BE2C (cell line): Measurements from ENCODE around the gene UBE2G2.

Experiments
- DNase-seq: peaks from one replicate; pipeline ENCODE4 v3.0.0-alpha.2; 2020
- H3K27me3 ChIP-seq: fragments of 250-450 bp; sonication (Bioruptor Pico); 2 replicates; pipeline ENCODE4 v1.5.1; 2020; ENCODE audit warnings: mild to moderate bottlenecking
- H3K36me3 ChIP-seq: fragments of 250-450 bp; sonication (Bioruptor Pico); 2 replicates; pipeline ENCODE4 v1.5.1; 2020; ENCODE audit warnings: mild to moderate bottlenecking
- H3K4me1 ChIP-seq: fragments of 250-450 bp; sonication (Bioruptor Pico); 2 replicates; pipeline ENCODE4 v1.5.1; 2020
- H3K4me3 ChIP-seq: 2 replicates; pipeline ENCODE4 v1.5.1; 2011; ENCODE audit warnings: low read depth, low read length
- H3K9me3 ChIP-seq: fragments of 250-450 bp; sonication (Bioruptor Pico); 2 replicates; pipeline ENCODE4 v1.5.1; 2020
- TF ChIP-seq, protein P1 (sequence below): IDR thresholded peaks from 2 replicates; pipeline ENCODE4 v1.5.1; 2012; ENCODE audit warnings: mild to moderate bottlenecking, low read depth, low read length

UBE2G2 gene

DNA sequence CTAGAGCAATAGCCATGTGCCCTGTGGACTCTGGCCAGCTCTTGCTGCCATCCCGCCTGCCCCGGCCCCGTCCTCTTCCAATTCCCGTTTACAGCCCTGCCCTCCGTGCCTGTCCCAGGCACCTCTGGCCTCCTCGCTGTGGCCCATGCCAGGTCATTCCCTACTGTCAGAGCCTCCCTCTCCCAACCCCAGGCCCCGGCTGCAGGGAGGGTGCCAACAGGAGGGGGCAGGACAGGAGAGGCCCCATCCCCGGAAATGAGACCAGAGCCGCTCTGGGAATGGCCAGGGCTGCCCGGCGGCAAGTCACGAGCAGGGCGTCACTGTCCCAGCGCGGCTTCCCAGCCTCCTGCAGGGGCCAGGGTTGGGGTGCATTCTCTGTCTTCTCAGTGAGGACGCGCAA, 66.8 kb downstream of the UBE2G2 start:
- Histone ChIP-seq H3K36me3 (no peaks in the 10 kb centered on the region), H3K9me3 (peaks cover 12% of the 10 kb centered on the region)
- TF ChIP-seq, protein P1, sequence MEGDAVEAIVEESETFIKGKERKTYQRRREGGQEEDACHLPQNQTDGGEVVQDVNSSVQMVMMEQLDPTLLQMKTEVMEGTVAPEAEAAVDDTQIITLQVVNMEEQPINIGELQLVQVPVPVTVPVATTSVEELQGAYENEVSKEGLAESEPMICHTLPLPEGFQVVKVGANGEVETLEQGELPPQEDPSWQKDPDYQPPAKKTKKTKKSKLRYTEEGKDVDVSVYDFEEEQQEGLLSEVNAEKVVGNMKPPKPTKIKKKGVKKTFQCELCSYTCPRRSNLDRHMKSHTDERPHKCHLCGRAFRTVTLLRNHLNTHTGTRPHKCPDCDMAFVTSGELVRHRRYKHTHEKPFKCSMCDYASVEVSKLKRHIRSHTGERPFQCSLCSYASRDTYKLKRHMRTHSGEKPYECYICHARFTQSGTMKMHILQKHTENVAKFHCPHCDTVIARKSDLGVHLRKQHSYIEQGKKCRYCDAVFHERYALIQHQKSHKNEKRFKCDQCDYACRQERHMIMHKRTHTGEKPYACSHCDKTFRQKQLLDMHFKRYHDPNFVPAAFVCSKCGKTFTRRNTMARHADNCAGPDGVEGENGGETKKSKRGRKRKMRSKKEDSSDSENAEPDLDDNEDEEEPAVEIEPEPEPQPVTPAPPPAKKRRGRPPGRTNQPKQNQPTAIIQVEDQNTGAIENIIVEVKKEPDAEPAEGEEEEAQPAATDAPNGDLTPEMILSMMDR: no peak

DNA sequence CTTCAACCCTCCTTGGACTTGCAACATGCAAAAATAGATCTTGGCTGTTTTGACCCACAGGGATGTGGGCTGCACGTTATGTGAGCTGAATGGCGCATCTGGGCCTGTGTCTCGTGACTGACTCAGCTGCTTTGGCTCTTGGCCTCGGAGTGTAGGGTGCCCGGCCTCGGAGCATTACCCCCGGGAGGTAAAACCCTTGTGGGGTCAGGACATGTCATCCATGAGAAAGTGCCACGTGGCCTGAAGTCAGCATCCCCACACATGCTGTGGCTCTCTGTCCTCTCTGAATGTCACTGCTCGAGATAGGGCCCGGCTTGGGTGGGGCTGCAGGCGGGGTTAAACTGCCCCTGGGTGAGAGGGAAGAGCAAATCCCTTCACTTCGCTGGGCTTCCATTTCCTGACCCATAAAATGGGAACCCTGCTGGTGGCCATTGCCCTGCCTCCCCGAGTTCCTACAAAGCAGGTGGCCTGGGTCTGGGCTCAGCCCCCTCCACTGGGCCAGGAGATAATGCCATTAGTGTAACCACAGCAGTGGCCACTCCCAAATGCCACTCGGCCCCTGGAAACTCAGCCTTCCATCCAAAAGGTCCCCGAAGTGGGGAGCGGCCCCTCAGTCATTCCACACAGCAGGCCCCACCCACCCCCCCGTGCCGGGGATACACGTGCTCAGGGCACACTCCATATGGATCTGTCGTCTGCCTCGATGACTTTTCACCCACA, 67.4 kb downstream of the UBE2G2 start:
- peaks cover 21% of the 10 kb centered on the region for H3K27me3 ChIP-seq
- H3K36me3 ChIP-seq: no peaks in the 10 kb centered on the region
- no peak overlapping the region for H3K4me3 ChIP-seq
- no peak for DNase-seq
- peaks cover 12% of the 10 kb centered on the region for H3K9me3 ChIP-seq
- H3K4me1 ChIP-seq: no peaks in the 10 kb centered on the region
- TF ChIP-seq, protein P1: no peak

More for the DNA sequence above, 66.8 kb downstream of the UBE2G2 start:
- no peaks in the 10 kb centered on the region for H3K4me1 ChIP-seq
- H3K4me3 ChIP-seq: no peak overlapping the region
- H3K27me3 ChIP-seq: peaks cover 15% of the 10 kb centered on the region
- DNase-seq: no peak

DNA sequence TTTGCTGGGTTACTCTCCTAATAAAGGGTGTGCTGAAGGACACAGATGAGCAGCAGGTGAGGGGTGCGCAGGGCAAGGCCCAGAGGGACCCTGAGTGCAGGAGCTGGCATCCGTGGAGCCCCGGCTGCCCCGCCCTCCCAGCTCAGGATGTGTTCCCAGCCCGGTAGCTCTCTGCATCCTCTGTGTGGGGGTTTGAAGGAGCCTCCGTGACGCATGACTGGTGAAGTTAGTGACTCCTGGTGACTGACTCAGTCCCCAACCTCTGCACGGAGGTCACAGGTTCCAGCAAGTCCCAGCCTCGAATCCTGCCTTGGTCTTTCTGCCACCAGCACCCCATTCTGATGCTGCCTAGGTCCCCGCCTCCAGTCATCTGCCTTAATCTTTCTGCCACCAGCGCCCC, 68.7 kb downstream of the UBE2G2 start:
- Histone ChIP-seq H3K9me3 (peaks cover 5% of the 10 kb centered on the region), H3K36me3 (no peaks in the 10 kb centered on the region), H3K4me1 (no peaks in the 10 kb centered on the region), H3K4me3 (no peak overlapping the region), H3K27me3 (peaks cover 28% of the 10 kb centered on the region)
- no peak for DNase-seq
- TF ChIP-seq, protein P1: no peak

DNA sequence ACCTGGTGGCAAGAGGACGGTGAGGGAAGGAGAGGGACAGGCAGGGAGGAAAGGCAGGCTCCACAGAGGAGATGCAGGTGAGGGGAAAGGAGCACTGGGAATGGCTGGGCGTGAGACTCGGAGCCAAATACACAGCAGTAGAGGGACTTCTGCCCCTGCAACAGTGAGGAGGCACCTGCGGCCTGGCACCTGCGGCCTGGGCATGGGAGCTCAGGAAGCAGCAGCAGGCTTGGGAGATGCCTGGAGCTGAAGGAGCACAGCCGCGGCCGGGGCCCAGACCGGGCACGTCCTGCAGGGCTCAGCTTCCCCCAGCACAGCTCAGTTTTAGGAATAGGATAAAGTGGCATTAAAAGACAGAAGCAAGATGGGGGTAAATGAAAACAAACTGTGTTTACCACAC, 69.4 kb downstream of the UBE2G2 start:
- Histone ChIP-seq H3K36me3 (no peaks in the 10 kb centered on the region), H3K4me3 (no peak overlapping the region), H3K4me1 (no peaks in the 10 kb centered on the region), H3K27me3 (peaks cover 33% of the 10 kb centered on the region), H3K9me3 (no peaks in the 10 kb centered on the region; the same call in 1 of the 2 replicates)
- DNase-seq: no peak
- TF ChIP-seq, protein P1: no peak

DNA sequence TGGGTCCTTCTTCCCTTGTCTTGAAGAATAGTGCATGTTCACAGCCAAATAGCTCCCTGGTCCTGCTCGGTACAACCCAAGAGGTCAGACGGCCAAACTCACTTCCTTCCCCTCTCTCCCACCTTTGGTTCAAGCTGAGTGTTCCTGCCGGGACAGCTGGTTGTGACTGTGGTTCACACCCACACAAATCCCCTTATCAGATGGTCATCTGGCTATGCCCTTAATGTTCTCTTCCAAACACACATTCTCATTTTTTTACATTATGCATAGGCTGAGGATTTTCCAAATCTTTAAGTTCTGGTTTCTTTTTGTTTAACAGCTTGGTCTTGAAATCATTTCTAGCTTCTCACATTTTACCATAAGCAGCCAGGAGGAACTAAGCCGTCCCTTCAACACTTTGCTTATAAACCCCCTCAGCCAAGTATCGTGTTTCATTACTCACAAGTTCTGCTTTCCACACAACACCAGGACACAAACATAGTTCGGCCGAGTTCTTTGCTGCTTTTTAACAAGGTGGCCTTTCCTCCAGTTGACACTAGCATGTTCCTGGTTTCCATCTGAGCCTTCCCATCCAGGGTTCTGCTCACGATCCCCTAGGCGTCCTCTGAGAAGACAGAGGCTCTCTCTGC, 70.6 kb downstream of the UBE2G2 start:
- H3K27me3 ChIP-seq: peaks cover 45% of the 10 kb centered on the region
- TF ChIP-seq, protein P1: no peak
- H3K36me3 ChIP-seq: no peaks in the 10 kb centered on the region
- DNase-seq: no peak
- no peaks in the 10 kb centered on the region for H3K4me1 ChIP-seq
- H3K4me3 ChIP-seq: no peak overlapping the region
- no peaks in the 10 kb centered on the region; the same call in 1 of the 2 replicates for H3K9me3 ChIP-seq

DNA sequence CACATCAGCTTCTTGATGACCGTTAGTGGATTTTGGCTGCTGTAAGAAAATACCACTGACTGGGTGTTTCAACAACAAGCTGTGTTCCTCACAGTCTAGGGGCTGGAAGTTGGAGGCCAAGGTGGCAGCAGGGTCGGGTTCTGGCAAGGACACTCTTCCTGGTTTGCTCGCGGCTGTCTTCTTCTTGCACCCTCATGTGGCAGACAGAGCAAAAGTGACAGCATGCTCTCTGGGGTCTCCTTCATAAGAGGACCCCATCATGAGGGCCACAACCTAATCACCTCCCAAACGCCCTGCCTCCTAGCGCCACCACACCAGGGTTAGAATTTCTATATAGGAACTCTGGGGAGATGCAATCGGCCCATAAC, 71.6 kb downstream of the UBE2G2 start:
- TF ChIP-seq, protein P1: no peak
- DNase-seq: no peak
- Histone ChIP-seq H3K9me3 (no peaks in the 10 kb centered on the region), H3K4me3 (no peak overlapping the region), H3K36me3 (no peaks in the 10 kb centered on the region), H3K27me3 (peaks cover 53% of the 10 kb centered on the region), H3K4me1 (no peaks in the 10 kb centered on the region)
